SKM-1 treated with dmso at 0.1 percent for 144 hours (cell line): ENCODE results near the gene UMOD.

ENCODE experiments used
- DNase-seq: peaks from one replicate; lab custom pipeline; 2025; ENCODE audit not compliant: unreplicated experiment; lab: John Stamatoyannopoulos, UW

The UMOD gene

DNA sequence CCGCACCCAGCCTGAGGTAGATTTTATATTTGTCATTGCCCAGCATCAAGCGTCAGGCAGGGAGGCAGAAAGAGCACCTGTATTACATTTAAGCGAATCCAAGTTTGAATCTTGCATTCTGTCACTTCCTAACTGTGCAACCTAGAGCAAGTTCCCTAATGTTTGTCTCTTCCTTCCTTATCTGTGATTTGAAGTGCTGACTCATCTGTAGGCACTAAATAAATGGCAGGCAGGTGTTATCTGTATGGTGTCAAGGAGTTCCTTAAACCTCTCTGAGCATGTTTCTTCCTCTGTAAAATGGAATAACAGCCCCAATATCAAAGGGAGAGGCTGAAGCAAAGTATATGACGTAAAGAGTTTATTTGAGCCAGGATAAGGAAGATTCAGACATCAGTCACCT lies 49.5 kb downstream of the UMOD start:
- no peak for DNase-seq

DNA sequence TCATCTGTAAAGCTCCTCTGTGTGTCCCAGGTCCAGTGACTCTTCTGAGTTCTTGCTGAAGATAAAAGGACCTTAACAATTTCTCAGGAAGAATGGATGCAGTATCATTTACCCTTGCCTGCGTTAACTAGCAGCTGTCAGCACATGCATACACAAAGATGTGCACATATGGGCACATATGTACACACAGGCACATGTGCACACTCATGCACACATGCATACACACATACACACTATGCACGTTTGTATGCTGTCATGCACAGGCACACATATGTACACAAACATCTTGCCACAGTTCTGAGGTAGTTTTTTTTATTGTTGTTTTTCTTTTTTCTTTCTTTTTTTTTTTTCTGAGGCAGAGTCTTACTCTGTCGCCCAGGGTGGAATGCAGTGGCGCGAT lies 50.1 kb downstream of the UMOD start:
- no peak for DNase-seq

DNA sequence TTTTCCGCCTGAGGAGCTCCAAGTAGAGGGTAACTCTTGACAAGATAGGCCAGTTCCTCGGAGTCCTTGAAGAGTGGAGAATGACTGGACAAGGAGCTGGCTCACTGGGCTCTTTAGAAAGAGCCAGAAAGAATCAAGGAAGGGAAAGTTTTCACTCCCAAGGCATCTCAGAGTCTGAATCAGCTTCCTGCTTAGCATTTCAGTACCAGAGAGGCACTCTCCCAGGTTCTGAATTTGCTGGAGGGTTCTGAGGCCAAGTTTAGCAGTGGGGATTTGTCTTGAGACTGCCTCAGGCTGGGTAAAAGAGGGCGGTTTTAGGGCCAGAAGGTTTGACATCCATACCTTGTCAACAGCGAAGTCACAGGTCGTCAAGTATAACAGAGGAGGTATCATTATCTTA lies 50.7 kb downstream of the UMOD start:
- no peak for DNase-seq

DNA sequence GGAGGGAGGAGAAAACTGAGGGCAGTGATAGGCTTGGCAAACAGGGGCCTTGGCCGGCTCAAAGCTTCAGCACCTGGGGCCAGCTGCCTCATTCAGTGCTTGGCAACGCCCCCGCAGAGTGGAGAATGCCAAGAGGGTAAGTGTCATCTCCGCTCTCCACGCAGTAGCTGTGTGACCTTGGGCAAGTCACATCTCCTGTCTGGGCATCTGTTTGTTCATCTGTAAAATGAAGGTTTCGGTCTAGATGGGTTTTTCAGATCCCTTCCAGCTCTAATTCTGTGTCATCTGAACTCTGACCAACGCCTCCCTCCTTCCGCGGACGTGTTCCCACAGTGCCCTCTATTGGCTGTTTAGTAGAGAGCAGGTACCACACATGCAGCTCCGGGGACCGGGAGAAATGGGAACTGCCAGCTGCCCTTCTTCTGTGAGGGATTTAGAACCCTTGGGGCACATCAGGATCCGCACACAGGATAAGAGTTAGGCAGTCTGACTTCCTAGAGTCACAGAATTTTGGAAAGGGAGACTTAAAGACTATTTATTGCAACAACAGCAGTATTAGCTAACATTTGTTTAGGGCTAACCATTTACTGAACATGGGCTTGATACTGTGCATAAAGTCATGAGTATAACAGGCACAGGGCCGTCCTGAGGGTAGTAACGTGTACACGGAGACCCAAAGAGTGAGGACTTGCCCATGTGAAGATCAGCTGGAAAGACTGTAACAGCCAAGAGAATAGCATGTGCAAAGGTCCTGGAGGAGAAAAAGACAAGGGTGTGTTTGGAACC lies 52.0 kb downstream of the UMOD start:
- peak; percentile 49 for DNase-seq

DNA sequence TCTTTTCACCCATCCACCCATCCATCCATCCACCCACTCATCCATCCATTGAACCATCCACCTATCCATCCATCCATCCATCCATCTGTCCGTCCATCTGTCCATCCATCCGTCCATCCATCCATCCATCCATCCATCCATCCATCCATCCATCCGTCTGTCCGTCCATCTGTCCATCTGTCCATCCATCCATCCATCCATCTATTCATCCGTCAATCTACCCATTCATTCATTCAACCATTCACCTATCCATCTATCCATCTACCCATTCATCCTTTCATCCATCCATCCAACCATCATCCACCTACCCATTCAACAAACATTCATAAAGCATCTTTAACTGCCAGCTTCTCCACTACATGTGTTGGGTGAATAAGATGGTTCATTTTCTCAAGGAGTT lies 54.1 kb downstream of the UMOD start:
- DNase-seq, result no peak

DNA sequence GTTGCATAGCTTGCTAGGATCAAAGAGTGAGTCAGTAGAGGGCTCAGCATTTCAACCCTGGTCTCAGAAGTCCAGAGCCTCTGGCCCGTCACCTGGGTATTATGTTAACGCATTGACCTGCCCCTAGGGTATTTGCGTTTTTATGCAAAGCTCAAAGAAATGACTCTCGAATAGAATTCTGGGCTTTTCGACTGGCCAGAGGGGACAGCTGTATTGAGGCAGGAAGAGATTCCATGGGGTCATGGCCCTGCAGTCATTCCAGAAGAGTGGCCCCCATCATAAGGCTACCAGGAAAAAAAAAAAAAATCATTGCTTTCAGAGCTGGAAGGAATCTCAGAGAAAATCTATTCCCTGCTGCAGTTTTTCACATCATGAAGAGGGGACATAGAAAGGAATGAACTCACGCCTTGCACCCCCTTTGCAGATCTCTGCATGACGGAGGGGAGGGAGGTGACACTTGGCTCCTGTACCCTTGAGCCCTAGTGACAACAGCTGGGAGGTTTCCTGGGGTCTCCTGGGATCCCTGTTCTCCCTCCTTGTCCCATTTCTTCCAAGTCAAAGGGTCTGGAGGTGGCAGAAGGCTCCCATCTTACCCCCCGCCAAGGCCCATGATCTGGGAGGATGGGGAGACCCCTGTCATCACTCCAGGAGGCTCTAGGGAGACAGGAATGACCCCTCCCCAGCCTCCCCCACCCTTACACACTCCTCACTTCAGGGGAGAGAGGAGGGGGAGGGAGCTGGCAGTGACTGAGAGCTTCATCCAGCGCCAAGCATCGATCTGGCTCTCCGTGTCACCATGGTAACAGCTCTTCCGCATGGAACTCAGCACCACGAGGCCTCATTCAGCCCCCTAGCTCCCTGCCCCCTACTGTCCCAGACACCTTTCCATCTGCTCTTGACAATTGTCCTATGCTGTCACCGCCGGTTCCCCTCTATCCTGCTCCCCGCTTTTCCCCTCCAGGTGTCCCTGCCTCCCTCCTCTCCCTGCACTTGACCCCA lies 61.0 kb downstream of the UMOD start:
- DNase-seq, result no peak

DNA sequence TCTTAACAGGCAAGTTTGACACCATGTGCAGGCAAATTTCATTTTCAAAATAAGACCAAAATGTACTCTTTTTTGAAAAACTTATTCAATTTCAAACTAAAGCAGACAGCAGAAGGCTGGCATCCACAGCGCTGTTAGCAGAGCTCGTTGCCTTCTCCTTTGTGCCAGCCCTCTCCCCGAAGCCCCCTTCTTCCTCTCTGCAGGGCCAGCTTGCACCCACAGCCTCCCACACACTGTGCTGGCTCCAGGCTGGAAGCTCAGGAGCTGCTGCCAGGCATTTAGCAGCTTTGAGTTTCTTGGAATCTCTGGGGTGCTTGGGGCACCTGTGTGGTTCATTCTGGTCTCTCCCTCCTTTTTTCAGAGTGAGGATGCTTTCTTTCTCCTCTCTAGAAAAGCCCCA lies 62.9 kb downstream of the UMOD start:
- no peak for DNase-seq

DNA sequence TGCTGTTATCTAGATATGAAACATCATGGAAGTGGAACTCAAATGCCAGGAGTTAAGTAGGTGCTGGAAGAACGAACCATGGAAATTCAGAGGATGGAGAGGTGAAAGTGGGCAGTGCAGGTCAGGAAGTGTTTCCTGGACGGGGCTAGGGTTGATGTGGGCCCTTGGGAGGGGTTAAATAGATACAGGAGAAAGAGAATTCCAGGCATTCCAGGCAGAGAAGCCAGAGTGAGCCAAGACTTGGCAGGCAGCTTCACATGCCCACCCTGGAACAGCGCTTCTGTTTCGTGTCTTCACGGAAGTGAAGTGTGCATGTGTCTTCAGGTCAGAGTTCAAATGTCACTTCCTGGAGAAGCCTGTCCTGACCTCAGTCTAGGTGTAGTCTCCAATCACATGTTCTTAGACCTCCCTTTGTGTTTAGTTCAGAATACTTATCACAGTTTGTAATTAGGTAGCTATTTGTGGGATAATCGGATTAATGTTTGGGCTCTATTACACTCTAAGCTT lies 66.5 kb downstream of the UMOD start:
- no peak for DNase-seq
